Nephron progenitor cell (in vitro differentiated cells): ENCODE data around the gene RPS6KB2.

Source experiments
- DNase-seq: peaks from one replicate; pipeline ENCODE4 v3.0.0; 2021
- H3K27ac Mint-ChIP-seq: 2 replicates; pipeline ENCODE4 v1.8.0; 2021; ENCODE audit warnings: mild to moderate bottlenecking, moderate library complexity, mixed read lengths
- H3K27me3 Mint-ChIP-seq: 2 replicates; pipeline ENCODE4 v1.8.0; 2021; ENCODE audit warnings: mild to moderate bottlenecking, low read depth, mixed read lengths; ENCODE audit not compliant: poor library complexity
- H3K36me3 Mint-ChIP-seq: 2 replicates; pipeline ENCODE4 v1.8.0; 2021; ENCODE audit warnings: low read depth, mixed read lengths
- H3K4me1 Mint-ChIP-seq: 2 replicates; pipeline ENCODE4 v1.8.0; 2021; ENCODE audit warnings: mixed read lengths
- H3K4me3 Mint-ChIP-seq: 2 replicates; pipeline ENCODE4 v1.8.0; 2021; ENCODE audit warnings: mild to moderate bottlenecking, moderate library complexity, mixed read lengths
- H3K9me3 Mint-ChIP-seq: 2 replicates; pipeline ENCODE4 v1.8.0; 2021; ENCODE audit warnings: mild to moderate bottlenecking, moderate library complexity, mixed read lengths
- CTCF ChIP-seq: fragments of 200-600 bp; sonication (generic); IDR thresholded peaks from 2 replicates; pipeline ENCODE4 v1.5.0; 2021; ENCODE audit warnings: antibody characterized with exemption

The RPS6KB2 gene

GRCh38 chr11:67482275-67482826, 54.1 kb downstream of the RPS6KB2 start:
- Mint-ChIP-seq H3K4me3 (peak overlapping the region; percentile 86), H3K36me3 (peaks cover 7% of the 10 kb centered on the region), H3K27me3 (peaks cover 24% of the 10 kb centered on the region), H3K27ac (no peak overlapping the region), H3K9me3 (peaks cover 13% of the 10 kb centered on the region), H3K4me1 (peaks cover 41% of the 10 kb centered on the region)
- TF ChIP-seq CTCF = no peak
- no peak for DNase-seq

GRCh38 chr11:67482827-67483798, 54.8 kb downstream of the RPS6KB2 start, which contains the start of gene AIP:
Gene AIP (plus strand): TSS chr11:67483026. CDS start chr11:67483159, 133 bp downstream.
- H3K27me3 Mint-ChIP-seq = peaks cover 23% of the 10 kb centered on the region
- H3K4me3 Mint-ChIP-seq = peak within 1 kb of the TSS; percentile 86
- H3K4me1 Mint-ChIP-seq = peaks cover 48% of the 10 kb centered on the region
- H3K27ac Mint-ChIP-seq = peak within 1 kb of the TSS; percentile 90
- peaks cover 14% of the 10 kb centered on the region for H3K36me3 Mint-ChIP-seq
- peaks cover 8% of the 10 kb centered on the region for H3K9me3 Mint-ChIP-seq
- no peak for TF ChIP-seq CTCF
- DNase-seq = peak; percentile 99

GRCh38 chr11:67483831-67484665, 55.8 kb downstream of the RPS6KB2 start:
- H3K27ac Mint-ChIP-seq = no peak overlapping the region
- TF ChIP-seq CTCF = no peak
- no peak for DNase-seq

GRCh38 chr11:67484847-67485311, 56.6 kb downstream of the RPS6KB2 start:
- H3K9me3 Mint-ChIP-seq = peaks cover 5% of the 10 kb centered on the region
- H3K36me3 Mint-ChIP-seq = peaks cover 19% of the 10 kb centered on the region
- H3K4me3 Mint-ChIP-seq = peak overlapping the region; percentile 86
- no peak overlapping the region for H3K27ac Mint-ChIP-seq
- DNase-seq = no peak
- no peak for TF ChIP-seq CTCF
- peaks cover 54% of the 10 kb centered on the region for H3K4me1 Mint-ChIP-seq
- H3K27me3 Mint-ChIP-seq = peaks cover 15% of the 10 kb centered on the region

More at GRCh38 chr11:67483831-67484665, 55.8 kb downstream of the RPS6KB2 start:
- H3K4me1 Mint-ChIP-seq = peaks cover 48% of the 10 kb centered on the region
- H3K4me3 Mint-ChIP-seq = peak overlapping the region; percentile 86
- H3K9me3 Mint-ChIP-seq = peaks cover 8% of the 10 kb centered on the region
- H3K36me3 Mint-ChIP-seq = peaks cover 15% of the 10 kb centered on the region
- H3K27me3 Mint-ChIP-seq = peaks cover 18% of the 10 kb centered on the region
